CD4-positive, alpha-beta T cell treated with Interleukin-15 for 4 hours (primary cell): ENCODE results near the gene IL1B.
A peak's percentile ranks its signal among the peaks of the same experiment; 100 is the strongest.
"Not testable (repeated sequence)": the region's sequence is repeated elsewhere in the genome, so short reads cannot be mapped to it uniquely, and the experiment has no call there.

ENCODE experiments used
- DNase-seq: peaks from one replicate; pipeline ENCODE4 v3.0.0-alpha.2; 2020; ENCODE audit warnings: low spot score

IL1B gene

GRCh38 chr2:112850588-112850987, 14.0 kb upstream of the IL1B start:
- DNase-seq, result no peak

- no peak for DNase-seq
These were observed 13.4 kb upstream of the IL1B start for GRCh38 chr2:112849956-112850355.

- no peak for DNase-seq
These were observed 12.3 kb upstream of the IL1B start for GRCh38 chr2:112848833-112849232.

- no peak for DNase-seq
These were observed 9.5 kb upstream of the IL1B start for GRCh38 chr2:112846031-112846430.

GRCh38 chr2:112843836-112844235, 7.3 kb upstream of the IL1B start:
- DNase-seq, result no peak

- DNase-seq, result no peak
These were observed 6.7 kb upstream of the IL1B start for GRCh38 chr2:112843288-112843687.

- DNase-seq, result no peak
These were observed 4.9 kb upstream of the IL1B start for GRCh38 chr2:112841295-112842044.

- DNase-seq, result no peak
These were observed 3.5 kb upstream of the IL1B start for GRCh38 chr2:112840068-112840445.

GRCh38 chr2:112839407-112840067, 3.0 kb upstream of the IL1B start:
- DNase-seq, result peak; percentile 13

GRCh38 chr2:112836163-112836560, 417 bp downstream of the IL1B start:
- DNase-seq, result no peak

- DNase-seq, result no peak
These were observed 930 bp downstream of the IL1B start for GRCh38 chr2:112835536-112836162.

- no peak for DNase-seq
These were observed 1.5 kb downstream of the IL1B start for GRCh38 chr2:112835061-112835501.

- no peak for DNase-seq
These were observed 2.1 kb downstream of the IL1B start for GRCh38 chr2:112834396-112835037.

- no peak for DNase-seq
These were observed 2.6 kb downstream of the IL1B start for GRCh38 chr2:112833976-112834375.

GRCh38 chr2:112833639-112833931, 3.0 kb downstream of the IL1B start:
- not testable (repeated sequence) for DNase-seq

GRCh38 chr2:112832841-112833638, 3.5 kb downstream of the IL1B start:
- DNase-seq, result no peak

GRCh38 chr2:112831946-112832840, 4.4 kb downstream of the IL1B start:
- no peak for DNase-seq

GRCh38 chr2:112831513-112831845, 5.1 kb downstream of the IL1B start:
- DNase-seq, result no peak

- DNase-seq, result no peak
These were observed 5.7 kb downstream of the IL1B start for GRCh38 chr2:112830682-112831512.

- no peak for DNase-seq
These were observed 6.5 kb downstream of the IL1B start for GRCh38 chr2:112829961-112830681.
